Right atrium auricular region (tissue), 2 donors: ENCODE data around the gene TMEM86A. TPM values are rescaled to one million over a fixed set of nuclear protein-coding genes. Genes with fewer than 3 reads are reported as not detected.

Experiments used
- DNase-seq: peaks from one replicate; pipeline ENCODE4 v3.0.0-alpha.2; 2019; ENCODE audit warnings: low spot score
- H3K27ac ChIP-seq, 2 donors: fragments of 200-600 bp; sonication (generic); 1 replicate in 1 of 2; 2 replicates in 1 of 2; pipeline ENCODE4 v1.5.1; 2016 to 2019
- H3K27me3 ChIP-seq, 2 donors: fragments of 200-600 bp; sonication (generic); one replicate each; pipeline versions ENCODE4 v1.5.1 to v1.6.0; 2017 to 2019
- H3K36me3 ChIP-seq: fragments of 200-600 bp; sonication (generic); one replicate; pipeline ENCODE4 v1.5.1; 2016
- H3K4me1 ChIP-seq, 2 donors: fragments of 200-600 bp; sonication (generic); one replicate each; pipeline versions ENCODE4 v1.5.1 to v1.6.0; 2017 to 2019
- H3K4me3 ChIP-seq, 2 donors: fragments of 200-600 bp; sonication (generic); 1 replicate in 1 of 2; 2 replicates in 1 of 2; pipeline ENCODE4 v1.5.1; 2017 to 2019; ENCODE audit warnings: mild to moderate bottlenecking in 1 of 2, moderate library complexity in 1 of 2
- H3K9me3 ChIP-seq, 2 donors: fragments of 200-600 bp; sonication (generic); one replicate each; pipeline ENCODE4 v1.5.1; 2019
- CTCF ChIP-seq, 2 donors: fragments of 200-600 bp; sonication (generic); IDR thresholded peaks; one replicate each; pipeline ENCODE4 v1.5.1; 2019; ENCODE audit warnings: antibody characterized with exemption in 2 of 2
- total RNA-seq, 2 donors: library from RNA; depleted of rRNA; stranded (reverse); fragments of >200 nt; gene quantifications; one replicate each; pipeline ENCODE4 v1.1.0, GENCODE V29; 2016

TMEM86A gene
- total RNA-seq, 2 donors from 2014 or later: 2.6 to 4.6 TPM

- no peak for TF ChIP-seq CTCF (IDR thresholded peaks at IDR 0.05)
- DNase-seq: no peak
- Histone ChIP-seq H3K4me3 (no peak overlapping the region), H3K9me3 (no peaks in the 10 kb centered on the region), H3K27ac (no peak overlapping the region), H3K27me3 (no peaks in the 10 kb centered on the region), H3K4me1 (no peaks in the 10 kb centered on the region), H3K36me3 (no peaks in the 10 kb centered on the region)
Observed at GRCh38 chr11:18714443-18714780, 15.8 kb downstream of the TMEM86A start.

GRCh38 chr11:18715476-18715875, 16.9 kb downstream of the TMEM86A start:
- Histone ChIP-seq H3K36me3 (no peaks in the 10 kb centered on the region), H3K9me3 (no peaks in the 10 kb centered on the region), H3K27me3 (no peaks in the 10 kb centered on the region), H3K27ac (no peak overlapping the region), H3K4me1 (peaks cover 0 to 2% of the 10 kb centered on the region in 2 donors), H3K4me3 (no peak overlapping the region)
- no peak for DNase-seq
- TF ChIP-seq CTCF (IDR thresholded peaks at IDR 0.05): no peak

- peak overlapping the region in 1 of 2 donors; percentile 67 for H3K27ac ChIP-seq
- no peaks in the 10 kb centered on the region for H3K27me3 ChIP-seq
- TF ChIP-seq CTCF (IDR thresholded peaks at IDR 0.05): no peak
- H3K9me3 ChIP-seq: no peaks in the 10 kb centered on the region
- H3K4me1 ChIP-seq: peaks cover 0 to 15% of the 10 kb centered on the region in 2 donors
- H3K36me3 ChIP-seq: no peaks in the 10 kb centered on the region
- H3K4me3 ChIP-seq: peak overlapping the region in 1 of 2 donors; percentile 64
- DNase-seq: no peak
Observed at GRCh38 chr11:18720091-18720807, 21.7 kb downstream of the TMEM86A start.

- no peak for TF ChIP-seq CTCF (IDR thresholded peaks at IDR 0.05)
- Histone ChIP-seq H3K4me3 (peak overlapping the region; percentile 64 to 70), H3K36me3 (no peaks in the 10 kb centered on the region), H3K27ac (peak overlapping the region; percentile 67 to 82), H3K4me1 (peaks cover 0 to 15% of the 10 kb centered on the region in 2 donors), H3K27me3 (no peaks in the 10 kb centered on the region), H3K9me3 (no peaks in the 10 kb centered on the region)
- peak; percentile 84 for DNase-seq
Observed at GRCh38 chr11:18720808-18721560, 22.4 kb downstream of the TMEM86A start.

GRCh38 chr11:18721561-18722292, 23.1 kb downstream of the TMEM86A start:
- H3K4me3 ChIP-seq: peak overlapping the region; percentile 64 to 70
- TF ChIP-seq CTCF (IDR thresholded peaks at IDR 0.05): peak; percentile 87 to 90
- no peaks in the 10 kb centered on the region for H3K27me3 ChIP-seq
- peak; percentile 67 for DNase-seq
- H3K4me1 ChIP-seq: peaks cover 0 to 15% of the 10 kb centered on the region in 2 donors
- no peaks in the 10 kb centered on the region for H3K36me3 ChIP-seq
- peak overlapping the region; percentile 67 to 82 for H3K27ac ChIP-seq
- H3K9me3 ChIP-seq: no peaks in the 10 kb centered on the region
